Thoracic aorta (tissue), 2 donors: Measurements from ENCODE around the gene UCP3. TPM values are rescaled to one million over a fixed set of nuclear protein-coding genes. Genes with fewer than 3 reads are reported as not detected.
"Not testable (repeated sequence)": the region's sequence is repeated elsewhere in the genome, so short reads cannot be mapped to it uniquely, and the experiment has no call there.

Experiments used
- ATAC-seq: fragments of 150-250 bp; one replicate; pipeline ENCODE4 v1.8.0; 2017; ENCODE audit warnings: low read depth; ENCODE audit not compliant: insufficient number of reproducible peaks, low FRiP score
- DNase-seq: peaks from one replicate; pipeline ENCODE4 v3.0.0-alpha.2; 2020; ENCODE audit warnings: low spot score
- H3K27ac ChIP-seq, 2 donors: fragments of 200-600 bp; sonication (generic); 1 replicate in 1 of 2; 2 replicates in 1 of 2; pipeline ENCODE4 v1.5.1; 2016; ENCODE audit warnings: mild to moderate bottlenecking in 2 of 2, moderate library complexity in 2 of 2
- H3K27me3 ChIP-seq: fragments of 200-600 bp; sonication (generic); replicated peaks from 2 replicates; pipeline ENCODE4 v1.6.0; 2016; ENCODE audit warnings: mild to moderate bottlenecking; ENCODE audit not compliant: insufficient read depth
- H3K36me3 ChIP-seq: fragments of 200-600 bp; sonication (generic); one replicate; pipeline ENCODE4 v1.5.1; 2016
- H3K4me1 ChIP-seq, 2 donors: fragments of 200-600 bp; sonication (generic); 1 replicate in 1 of 2; 2 replicates in 1 of 2; pipeline versions ENCODE4 v1.5.1 to v1.6.0; 2016; ENCODE audit warnings: low read depth in 2 of 2, mild to moderate bottlenecking in 1 of 2; ENCODE audit not compliant: control insufficient read depth in 1 of 2
- H3K4me3 ChIP-seq: fragments of 200-600 bp; sonication (generic); 2 replicates; pipeline ENCODE4 v1.5.1; 2016; ENCODE audit warnings: mild to moderate bottlenecking
- H3K9me3 ChIP-seq: fragments of 200-600 bp; sonication (generic); 2 replicates; pipeline ENCODE4 v1.5.1; 2016
- total RNA-seq, 2 donors: library from RNA; depleted of rRNA; stranded (reverse); fragments of >200 nt; gene quantifications; one replicate each; pipeline versions ENCODE4 v1.1.0 to v1.2.3, GENCODE V29; 2016
- TF ChIP-seq, protein P1 (sequence below): fragments of 200-600 bp; sonication (generic); IDR thresholded peaks from one replicate; pipeline ENCODE4 v1.5.1; 2019; ENCODE audit warnings: antibody characterized with exemption

The UCP3 gene
- total RNA-seq, 2 donors from 2014 or later: 0.14 to 13.9 TPM

DNA sequence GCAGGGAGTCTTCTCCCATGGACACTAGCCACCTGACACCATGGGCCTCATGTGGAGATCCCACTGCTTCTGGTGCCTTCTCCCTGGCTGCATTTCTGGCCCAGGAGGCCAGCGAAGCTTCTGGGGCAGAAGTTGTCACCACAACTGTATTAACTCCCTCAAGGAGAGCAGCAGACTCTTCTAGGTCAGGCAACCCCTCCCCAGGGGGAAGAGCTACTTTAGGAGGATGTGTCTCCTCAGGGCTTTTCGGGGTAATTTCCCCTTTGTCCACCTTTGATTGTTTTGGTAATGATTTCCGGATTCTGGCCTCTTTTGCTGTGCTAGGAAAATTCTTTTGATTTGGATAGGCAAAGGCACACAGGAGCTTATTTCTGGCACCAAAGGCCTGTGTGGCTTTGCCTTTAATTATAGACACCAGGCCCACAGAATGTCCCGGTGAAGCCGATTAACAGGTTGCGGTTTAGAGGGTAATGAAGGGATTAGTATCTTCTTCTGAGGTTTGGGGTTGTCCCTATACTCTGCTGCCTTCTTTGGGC lies 17.3 kb downstream of the UCP3 start:
- Histone ChIP-seq H3K27ac (no peak overlapping the region), H3K36me3 (no peaks in the 10 kb centered on the region), H3K27me3 (no peaks in the 10 kb centered on the region), H3K9me3 (no peaks in the 10 kb centered on the region), H3K4me3 (no peak overlapping the region), H3K4me1 (no peaks in the 10 kb centered on the region)
- TF ChIP-seq, protein P1, sequence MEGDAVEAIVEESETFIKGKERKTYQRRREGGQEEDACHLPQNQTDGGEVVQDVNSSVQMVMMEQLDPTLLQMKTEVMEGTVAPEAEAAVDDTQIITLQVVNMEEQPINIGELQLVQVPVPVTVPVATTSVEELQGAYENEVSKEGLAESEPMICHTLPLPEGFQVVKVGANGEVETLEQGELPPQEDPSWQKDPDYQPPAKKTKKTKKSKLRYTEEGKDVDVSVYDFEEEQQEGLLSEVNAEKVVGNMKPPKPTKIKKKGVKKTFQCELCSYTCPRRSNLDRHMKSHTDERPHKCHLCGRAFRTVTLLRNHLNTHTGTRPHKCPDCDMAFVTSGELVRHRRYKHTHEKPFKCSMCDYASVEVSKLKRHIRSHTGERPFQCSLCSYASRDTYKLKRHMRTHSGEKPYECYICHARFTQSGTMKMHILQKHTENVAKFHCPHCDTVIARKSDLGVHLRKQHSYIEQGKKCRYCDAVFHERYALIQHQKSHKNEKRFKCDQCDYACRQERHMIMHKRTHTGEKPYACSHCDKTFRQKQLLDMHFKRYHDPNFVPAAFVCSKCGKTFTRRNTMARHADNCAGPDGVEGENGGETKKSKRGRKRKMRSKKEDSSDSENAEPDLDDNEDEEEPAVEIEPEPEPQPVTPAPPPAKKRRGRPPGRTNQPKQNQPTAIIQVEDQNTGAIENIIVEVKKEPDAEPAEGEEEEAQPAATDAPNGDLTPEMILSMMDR: no peak
- no peak for DNase-seq
- no peak for ATAC-seq

DNA sequence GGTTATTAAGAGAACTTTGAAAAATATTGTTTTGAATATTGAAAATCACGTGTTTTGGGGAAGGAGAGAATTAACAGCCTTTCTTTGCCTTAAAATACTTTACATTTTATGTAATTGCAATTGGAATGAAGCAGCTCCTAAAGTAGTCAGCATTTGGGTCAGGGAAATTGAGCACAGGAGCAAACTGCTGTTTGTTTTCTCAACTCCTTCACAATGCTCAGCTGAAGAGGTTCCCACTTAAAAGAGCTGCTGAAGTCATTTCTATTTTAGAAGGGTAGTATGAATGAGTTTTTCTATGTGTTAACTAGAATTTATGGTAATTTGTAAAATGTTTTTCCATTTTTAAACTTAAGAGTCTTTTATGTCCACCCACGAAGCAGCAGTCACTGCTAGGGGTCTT lies 18.2 kb downstream of the UCP3 start:
- Histone ChIP-seq H3K36me3 (no peaks in the 10 kb centered on the region), H3K27ac (no peak overlapping the region), H3K4me1 (no peaks in the 10 kb centered on the region), H3K27me3 (no peaks in the 10 kb centered on the region), H3K9me3 (no peaks in the 10 kb centered on the region), H3K4me3 (no peak overlapping the region)
- DNase-seq (no peak), ATAC-seq (no peak)
- TF ChIP-seq, protein P1: no peak

DNA sequence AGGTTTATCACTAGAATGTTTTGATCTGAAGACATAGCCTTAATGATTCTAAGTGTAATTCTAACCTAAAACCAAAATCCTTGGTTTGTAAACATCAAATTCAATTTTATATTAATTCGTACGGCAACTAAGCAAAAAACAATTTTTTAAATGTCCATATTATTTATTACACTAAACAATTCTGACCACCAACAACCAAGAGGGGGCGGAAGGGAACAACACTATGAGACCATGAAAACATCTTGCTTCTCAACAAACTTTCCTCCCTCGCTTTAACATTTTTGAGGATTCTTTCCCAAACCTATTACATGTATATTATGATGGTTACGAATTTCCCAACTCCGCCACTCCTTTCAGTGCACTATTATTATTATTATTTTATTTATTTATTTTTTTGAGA lies 19.7 kb downstream of the UCP3 start:
- DNase-seq: no peak
- no peak overlapping the region for H3K27ac ChIP-seq
- no peak overlapping the region for H3K4me3 ChIP-seq
- H3K4me1 ChIP-seq: peaks cover 5 to 6% of the 10 kb centered on the region in 2 donors
- TF ChIP-seq, protein P1: no peak
- H3K27me3 ChIP-seq: no peaks in the 10 kb centered on the region
- H3K9me3 ChIP-seq: no peaks in the 10 kb centered on the region
- no peaks in the 10 kb centered on the region for H3K36me3 ChIP-seq
- ATAC-seq: no peak

DNA sequence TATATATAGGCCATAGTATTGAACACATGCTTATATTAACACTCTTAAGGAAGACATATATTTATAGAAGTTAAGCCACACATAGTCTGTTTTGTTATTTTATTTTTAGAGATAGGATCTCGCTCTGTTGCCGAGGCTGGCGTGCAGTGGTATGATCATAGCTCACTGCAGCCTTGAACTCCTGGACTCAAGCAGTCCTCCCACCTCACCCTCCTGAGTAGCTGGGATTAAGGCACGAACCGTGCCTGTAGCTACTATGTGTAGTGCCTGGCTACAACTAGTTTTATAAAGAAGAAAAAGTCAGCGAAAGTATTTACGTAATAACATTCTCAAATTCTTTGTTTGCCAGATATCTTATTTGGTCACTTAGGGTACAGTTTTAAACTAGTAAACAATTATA lies 20.7 kb downstream of the UCP3 start:
- Histone ChIP-seq H3K4me1 (peaks cover 10 to 11% of the 10 kb centered on the region in 2 donors), H3K27ac (no peak overlapping the region), H3K4me3 (no peak overlapping the region), H3K36me3 (no peaks in the 10 kb centered on the region), H3K27me3 (no peaks in the 10 kb centered on the region), H3K9me3 (no peaks in the 10 kb centered on the region)
- TF ChIP-seq, protein P1: no peak
- DNase-seq (no peak), ATAC-seq (no peak)

DNA sequence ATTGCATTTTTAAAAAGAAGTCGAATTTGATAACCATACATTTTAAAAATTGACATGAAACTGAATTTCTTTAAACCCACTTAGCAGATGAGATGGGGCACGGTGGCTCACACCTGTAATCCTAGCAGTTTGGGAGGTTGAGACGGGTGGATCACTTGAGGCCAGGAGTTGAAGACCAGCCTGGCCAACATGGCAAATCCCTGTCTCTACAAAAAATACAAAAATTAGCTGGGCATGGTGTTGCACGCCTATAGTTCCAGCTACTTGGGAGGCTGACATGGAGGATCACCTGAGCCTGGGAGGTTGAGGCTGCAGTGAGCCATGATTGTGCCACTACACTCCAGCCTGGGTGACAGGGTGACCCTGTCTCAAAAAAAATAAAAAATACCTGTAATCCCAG lies 23.2 kb downstream of the UCP3 start:
- H3K4me3 ChIP-seq, H3K27ac ChIP-seq, ATAC-seq, DNase-seq, H3K27me3 ChIP-seq, H3K36me3 ChIP-seq, H3K9me3 ChIP-seq: not testable (repeated sequence)
- peaks cover 11% of the 10 kb centered on the region in 2 donors for H3K4me1 ChIP-seq
